Neural cell (in vitro differentiated cells): ENCODE results near the gene SOWAHD. TPM values are rescaled to one million over a fixed set of nuclear protein-coding genes. Genes with fewer than 3 reads are reported as not detected.

Experiments used
- H2AFZ ChIP-seq: fragments of 200-600, 300-800 bp; sonication (generic), shearing (Covaris generic); 2 replicates; pipeline ENCODE4 v1.6.0; 2014; ENCODE audit warnings: low read depth, mild to moderate bottlenecking, antibody characterized with exemption, low read length, moderate library complexity
- H3F3A ChIP-seq: fragments of 200-600 bp; shearing (Covaris generic); 2 replicates; pipeline ENCODE4 v1.6.1; 2016; ENCODE audit warnings: mild to moderate bottlenecking, moderate library complexity, mixed read lengths, antibody characterized with exemption, low read length; ENCODE audit not compliant: insufficient read depth, poor library complexity, severe bottlenecking
- H3K27ac ChIP-seq: fragments of 200-600, 300-800 bp; sonication (generic), shearing (Covaris generic); 2 replicates; pipeline ENCODE4 v1.5.1; 2014; ENCODE audit warnings: mild to moderate bottlenecking, low read length, moderate library complexity
- H3K27me3 ChIP-seq: fragments of 300-800, 200-600 bp; sonication (generic), shearing (Covaris generic); 2 replicates; pipeline ENCODE4 v1.6.0; 2014; ENCODE audit warnings: mild to moderate bottlenecking, low read depth, low read length, moderate library complexity; ENCODE audit not compliant: insufficient read depth
- H3K36me3 ChIP-seq: fragments of 300-800, 200-600 bp; sonication (generic), shearing (Covaris generic); 2 replicates; pipeline ENCODE4 v1.5.1; 2014; ENCODE audit warnings: mild to moderate bottlenecking, antibody characterized with exemption, low read length, moderate library complexity; ENCODE audit not compliant: insufficient read depth
- H3K4me2 ChIP-seq: fragments of 300-800, 200-600 bp; sonication (generic), shearing (Covaris generic); 2 replicates; pipeline ENCODE4 v1.6.0; 2014; ENCODE audit warnings: mild to moderate bottlenecking, low read length
- H3K4me3 ChIP-seq: fragments of 300-800, 200-600 bp; sonication (generic), shearing (Covaris generic); 2 replicates; pipeline ENCODE4 v1.5.1; 2014; ENCODE audit warnings: mild to moderate bottlenecking, low read length, moderate library complexity
- H3K79me2 ChIP-seq: fragments of 200-600 bp; shearing (Covaris generic); replicated peaks from 2 replicates; pipeline ENCODE4 v1.6.0; 2014; ENCODE audit warnings: mild to moderate bottlenecking, low read length, moderate library complexity; ENCODE audit not compliant: insufficient read depth
- H3K9ac ChIP-seq: fragments of 300-800, 200-600 bp; sonication (generic), shearing (Covaris generic); 2 replicates; pipeline ENCODE4 v1.6.1; 2016; ENCODE audit warnings: mild to moderate bottlenecking, low read length, mixed read lengths
- H3K9me2 ChIP-seq: fragments of 200-600 bp; shearing (Covaris generic); 2 replicates; pipeline ENCODE4 v1.6.1; 2016; ENCODE audit warnings: mild to moderate bottlenecking, low read length, mixed read lengths; ENCODE audit not compliant: insufficient read depth
- H3K9me3 ChIP-seq: fragments of 200-600, 300-800 bp; sonication (generic), shearing (Covaris generic); 2 replicates; pipeline ENCODE4 v1.6.1; 2016; ENCODE audit warnings: mild to moderate bottlenecking, mixed run types, low read length, moderate library complexity, mixed read lengths
- H4K20me1 ChIP-seq: fragments of 200-600 bp; shearing (Covaris generic); 2 replicates; pipeline ENCODE4 v1.6.1; 2016; ENCODE audit warnings: mild to moderate bottlenecking, mixed run types; ENCODE audit not compliant: insufficient read depth
- RAD21 ChIP-seq: fragments of 450-650 bp; conservative IDR thresholded peaks from 2 replicates; pipeline ENCODE4 v1.6.1; 2014; ENCODE audit warnings: antibody characterized with exemption, mild to moderate bottlenecking, moderate library complexity
- TAF1 ChIP-seq: IDR thresholded peaks from 2 replicates; pipeline ENCODE4 v1.6.1; 2012; ENCODE audit warnings: low read depth
- polyA plus RNA-seq: library from polyadenylated mRNA; depleted of rRNA; stranded (reverse); fragments of >200 nt; gene quantifications from 2 replicates; pipeline ENCODE4 v1.2.3, GENCODE V29; 2014
- TF ChIP-seq, protein P1 (sequence below): IDR thresholded peaks from 2 replicates; pipeline ENCODE4 v1.6.1; 2012; ENCODE audit warnings: borderline replicate concordance
- TF ChIP-seq, protein P2 (sequence below): fragments of 450-650 bp; IDR thresholded peaks from 2 replicates; pipeline ENCODE4 v1.5.1; 2014; ENCODE audit warnings: antibody characterized with exemption, mild to moderate bottlenecking, moderate library complexity; ENCODE audit not compliant: poor library complexity, severe bottlenecking

SOWAHD gene
- polyA plus RNA-seq, 1 donor from 2014 or later = not detected

DNA sequence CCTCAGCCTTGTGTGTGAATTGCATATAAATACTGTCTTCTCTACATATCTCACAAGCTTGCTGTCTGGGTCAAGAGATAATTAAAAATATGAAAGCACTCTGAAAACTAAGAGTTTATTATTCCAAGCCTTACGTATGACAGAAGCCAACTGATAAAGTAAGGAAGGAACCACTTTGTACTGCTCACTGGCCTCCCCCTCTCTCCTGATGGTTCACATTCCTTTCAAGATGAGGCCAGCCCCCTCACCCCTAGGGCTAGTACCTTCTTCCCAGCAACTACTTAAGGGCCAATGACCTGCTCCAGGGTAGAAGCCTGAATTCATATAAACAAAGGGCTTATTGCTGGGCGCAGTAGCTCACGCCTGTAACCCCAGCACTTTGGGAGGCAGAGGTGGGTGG is 5.4 kb upstream of the SOWAHD start:
- Histone ChIP-seq H3K4me2 (no peak overlapping the region), H3K4me3 (no peak overlapping the region), H3K79me2 (no peaks in the 10 kb centered on the region), H3K36me3 (no peaks in the 10 kb centered on the region), H3K9me2 (no peaks in the 10 kb centered on the region), H3K27ac (no peak overlapping the region), H3F3A (no peaks in the 10 kb centered on the region), H3K27me3 (peaks cover 9% of the 10 kb centered on the region), H3K9ac (no peak overlapping the region), H2AFZ (no peak overlapping the region), H3K9me3 (no peaks in the 10 kb centered on the region), H4K20me1 (no peaks in the 10 kb centered on the region)
- TF ChIP-seq TAF1 (no peak), RAD21 (no peak)
- TF ChIP-seq, protein P1, sequence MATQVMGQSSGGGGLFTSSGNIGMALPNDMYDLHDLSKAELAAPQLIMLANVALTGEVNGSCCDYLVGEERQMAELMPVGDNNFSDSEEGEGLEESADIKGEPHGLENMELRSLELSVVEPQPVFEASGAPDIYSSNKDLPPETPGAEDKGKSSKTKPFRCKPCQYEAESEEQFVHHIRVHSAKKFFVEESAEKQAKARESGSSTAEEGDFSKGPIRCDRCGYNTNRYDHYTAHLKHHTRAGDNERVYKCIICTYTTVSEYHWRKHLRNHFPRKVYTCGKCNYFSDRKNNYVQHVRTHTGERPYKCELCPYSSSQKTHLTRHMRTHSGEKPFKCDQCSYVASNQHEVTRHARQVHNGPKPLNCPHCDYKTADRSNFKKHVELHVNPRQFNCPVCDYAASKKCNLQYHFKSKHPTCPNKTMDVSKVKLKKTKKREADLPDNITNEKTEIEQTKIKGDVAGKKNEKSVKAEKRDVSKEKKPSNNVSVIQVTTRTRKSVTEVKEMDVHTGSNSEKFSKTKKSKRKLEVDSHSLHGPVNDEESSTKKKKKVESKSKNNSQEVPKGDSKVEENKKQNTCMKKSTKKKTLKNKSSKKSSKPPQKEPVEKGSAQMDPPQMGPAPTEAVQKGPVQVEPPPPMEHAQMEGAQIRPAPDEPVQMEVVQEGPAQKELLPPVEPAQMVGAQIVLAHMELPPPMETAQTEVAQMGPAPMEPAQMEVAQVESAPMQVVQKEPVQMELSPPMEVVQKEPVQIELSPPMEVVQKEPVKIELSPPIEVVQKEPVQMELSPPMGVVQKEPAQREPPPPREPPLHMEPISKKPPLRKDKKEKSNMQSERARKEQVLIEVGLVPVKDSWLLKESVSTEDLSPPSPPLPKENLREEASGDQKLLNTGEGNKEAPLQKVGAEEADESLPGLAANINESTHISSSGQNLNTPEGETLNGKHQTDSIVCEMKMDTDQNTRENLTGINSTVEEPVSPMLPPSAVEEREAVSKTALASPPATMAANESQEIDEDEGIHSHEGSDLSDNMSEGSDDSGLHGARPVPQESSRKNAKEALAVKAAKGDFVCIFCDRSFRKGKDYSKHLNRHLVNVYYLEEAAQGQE = no peak

DNA sequence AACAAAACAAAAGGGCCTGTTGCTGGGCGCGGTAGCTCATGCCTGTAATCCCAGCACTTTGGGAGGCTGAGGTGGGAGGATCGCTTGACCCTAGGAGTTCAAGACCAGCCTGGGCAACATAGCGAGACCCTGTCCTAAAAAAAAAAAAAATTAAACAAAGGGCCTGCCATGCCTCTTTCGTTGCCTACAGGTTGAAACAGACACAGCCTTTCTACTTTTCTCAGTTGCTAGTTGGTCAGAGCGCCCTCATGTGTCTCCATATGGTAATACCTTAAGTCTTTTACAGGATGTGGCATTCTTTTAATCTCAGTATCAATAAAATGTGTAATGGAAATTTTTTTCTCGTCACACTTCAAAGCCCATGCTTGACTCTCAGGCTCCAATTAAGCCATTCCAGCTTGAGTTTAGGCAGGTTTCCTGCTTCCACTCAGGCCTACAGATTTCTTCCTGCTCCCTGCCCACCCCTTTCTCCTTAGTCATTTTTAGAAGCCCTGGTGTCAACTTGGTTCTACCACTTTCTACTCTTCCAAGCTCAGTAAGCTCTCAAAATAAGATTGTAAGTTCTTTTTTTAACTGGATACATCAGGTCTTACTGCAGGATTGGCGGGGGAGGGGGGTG is 4.6 kb upstream of the SOWAHD start:
- no peak overlapping the region for H2AFZ ChIP-seq
- H3K36me3 ChIP-seq = no peaks in the 10 kb centered on the region
- peaks cover 17% of the 10 kb centered on the region for H3K27me3 ChIP-seq
- H3F3A ChIP-seq = no peaks in the 10 kb centered on the region
- no peak overlapping the region for H3K4me3 ChIP-seq
- H4K20me1 ChIP-seq = no peaks in the 10 kb centered on the region
- no peaks in the 10 kb centered on the region for H3K9me2 ChIP-seq
- H3K79me2 ChIP-seq = no peaks in the 10 kb centered on the region
- no peaks in the 10 kb centered on the region for H3K9me3 ChIP-seq
- TF ChIP-seq TAF1 (no peak), RAD21 (peak; percentile 45)
- TF ChIP-seq, protein P1 = no peak
- TF ChIP-seq, protein P2, sequence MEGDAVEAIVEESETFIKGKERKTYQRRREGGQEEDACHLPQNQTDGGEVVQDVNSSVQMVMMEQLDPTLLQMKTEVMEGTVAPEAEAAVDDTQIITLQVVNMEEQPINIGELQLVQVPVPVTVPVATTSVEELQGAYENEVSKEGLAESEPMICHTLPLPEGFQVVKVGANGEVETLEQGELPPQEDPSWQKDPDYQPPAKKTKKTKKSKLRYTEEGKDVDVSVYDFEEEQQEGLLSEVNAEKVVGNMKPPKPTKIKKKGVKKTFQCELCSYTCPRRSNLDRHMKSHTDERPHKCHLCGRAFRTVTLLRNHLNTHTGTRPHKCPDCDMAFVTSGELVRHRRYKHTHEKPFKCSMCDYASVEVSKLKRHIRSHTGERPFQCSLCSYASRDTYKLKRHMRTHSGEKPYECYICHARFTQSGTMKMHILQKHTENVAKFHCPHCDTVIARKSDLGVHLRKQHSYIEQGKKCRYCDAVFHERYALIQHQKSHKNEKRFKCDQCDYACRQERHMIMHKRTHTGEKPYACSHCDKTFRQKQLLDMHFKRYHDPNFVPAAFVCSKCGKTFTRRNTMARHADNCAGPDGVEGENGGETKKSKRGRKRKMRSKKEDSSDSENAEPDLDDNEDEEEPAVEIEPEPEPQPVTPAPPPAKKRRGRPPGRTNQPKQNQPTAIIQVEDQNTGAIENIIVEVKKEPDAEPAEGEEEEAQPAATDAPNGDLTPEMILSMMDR = peak; percentile 44
- no peak overlapping the region for H3K9ac ChIP-seq
- no peak overlapping the region for H3K4me2 ChIP-seq
- no peak overlapping the region for H3K27ac ChIP-seq
